ENCODE results near the gene PTRHD1. TPM values are rescaled to one million over a fixed set of nuclear protein-coding genes. Genes with fewer than 3 reads are reported as not detected.
"Not testable (repeated sequence)": the region's sequence is repeated elsewhere in the genome, so short reads cannot be mapped to it uniquely, and the experiment has no call there.

PTRHD1 gene, protein sequence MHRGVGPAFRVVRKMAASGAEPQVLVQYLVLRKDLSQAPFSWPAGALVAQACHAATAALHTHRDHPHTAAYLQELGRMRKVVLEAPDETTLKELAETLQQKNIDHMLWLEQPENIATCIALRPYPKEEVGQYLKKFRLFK
- polyA plus RNA-seq (ENCODE audit: insufficient read length), result 33.7 TPM
- long read RNA-seq, donor 1, transcript PTRHD1-201 (2 exons, 1,105 nt), result major isoform, 82 of 101 reads
- long read RNA-seq, donor 1, partial matches to known transcripts, result 19 of 101 reads
- long read RNA-seq, donor 1, other reads (novel, unspliced or antisense), result 0 of 101 reads
- long read RNA-seq, donor 2, transcript PTRHD1-201 (2 exons, 1,105 nt), result major isoform, 58 of 59 reads
- long read RNA-seq, donor 2, partial matches to known transcripts, result 0 of 59 reads
- long read RNA-seq, donor 2, other reads (novel, unspliced or antisense), result 0 of 59 reads
- long read RNA-seq, donor 3, transcript PTRHD1-201 (2 exons, 1,105 nt), result major isoform, 56 of 56 reads
- long read RNA-seq, donor 3, partial matches to known transcripts, result 0 of 56 reads
- long read RNA-seq, donor 3, other reads (novel, unspliced or antisense), result 0 of 56 reads
- long read RNA-seq, donor 4, transcript PTRHD1-201 (2 exons, 1,105 nt), result major isoform, 14 of 14 reads
- long read RNA-seq, donor 4, partial matches to known transcripts, result 0 of 14 reads
- long read RNA-seq, donor 4, other reads (novel, unspliced or antisense), result 0 of 14 reads
- long read RNA-seq, donor 5, transcript PTRHD1-201 (2 exons, 1,105 nt), result major isoform, 123 of 142 reads
- long read RNA-seq, donor 5, partial matches to known transcripts, result 19 of 142 reads
- long read RNA-seq, donor 5, other reads (novel, unspliced or antisense), result 0 of 142 reads
- long read RNA-seq, donor 6, transcript PTRHD1-201 (2 exons, 1,105 nt), result major isoform, 95 of 110 reads
- long read RNA-seq, donor 6, partial matches to known transcripts, result 15 of 110 reads
- long read RNA-seq, donor 6, other reads (novel, unspliced or antisense), result 0 of 110 reads
- long read RNA-seq, donor 7, transcript PTRHD1-201 (2 exons, 1,105 nt), result major isoform, 95 of 116 reads
- long read RNA-seq, donor 7, partial matches to known transcripts, result 19 of 116 reads
- long read RNA-seq, donor 7, other reads (novel, unspliced or antisense), result 0 of 116 reads
- long read RNA-seq, donor 8, transcript PTRHD1-201 (2 exons, 1,105 nt), result major isoform, 33 of 33 reads
- long read RNA-seq, donor 8, partial matches to known transcripts, result 0 of 33 reads
- long read RNA-seq, donor 8, other reads (novel, unspliced or antisense), result 0 of 33 reads

DNA sequence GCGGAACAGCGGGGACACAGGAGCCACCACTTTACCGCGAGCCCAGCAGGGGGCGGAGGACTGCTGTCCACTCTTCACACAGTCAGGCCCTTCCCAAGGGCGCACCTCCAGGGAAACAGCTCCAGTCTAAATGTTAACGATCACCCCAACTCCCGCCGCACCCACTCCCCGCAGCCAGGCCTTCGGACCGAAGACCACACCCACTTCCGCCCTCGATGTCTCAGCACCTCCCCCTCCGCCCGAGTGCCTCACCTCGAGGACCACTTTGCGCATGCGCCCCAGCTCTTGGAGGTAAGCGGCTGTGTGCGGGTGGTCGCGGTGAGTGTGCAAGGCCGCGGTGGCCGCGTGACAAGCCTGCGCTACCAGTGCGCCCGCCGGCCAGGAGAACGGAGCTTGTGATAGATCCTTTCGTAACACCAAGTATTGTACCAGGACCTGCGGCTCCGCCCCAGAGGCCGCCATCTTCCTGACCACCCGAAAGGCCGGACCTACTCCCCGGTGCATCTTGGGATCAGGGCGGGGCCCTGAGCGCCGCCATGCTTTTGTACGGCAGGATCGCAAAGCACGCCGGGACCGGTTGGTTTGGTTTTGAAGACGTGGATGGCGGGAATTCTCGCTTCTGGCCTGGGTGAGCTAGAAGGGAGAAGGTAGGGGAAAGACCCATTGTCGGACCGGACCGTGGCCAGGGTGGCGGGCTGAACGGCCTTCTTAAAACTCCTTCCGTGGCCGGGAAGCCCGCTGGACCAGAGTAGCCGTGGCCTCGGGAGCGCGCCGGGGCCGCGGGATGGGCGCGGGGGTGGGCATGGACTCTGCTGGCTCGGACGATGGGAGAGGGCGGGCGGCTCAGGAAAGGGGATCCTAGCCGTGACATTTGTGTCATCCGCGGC is at the start of gene PTRHD1, which contains the start of gene CENPO:
PTRHD1 (minus strand) TSS at position 518 of the 887 bp plus-strand sequence; CDS start at position 504, 14 bp downstream.
CENPO (plus strand) TSS at position 552 of the 887 bp plus-strand sequence. CDS start 495 bp downstream, outside the sequence.
- peak; percentile 96 for DNase-seq

DNA sequence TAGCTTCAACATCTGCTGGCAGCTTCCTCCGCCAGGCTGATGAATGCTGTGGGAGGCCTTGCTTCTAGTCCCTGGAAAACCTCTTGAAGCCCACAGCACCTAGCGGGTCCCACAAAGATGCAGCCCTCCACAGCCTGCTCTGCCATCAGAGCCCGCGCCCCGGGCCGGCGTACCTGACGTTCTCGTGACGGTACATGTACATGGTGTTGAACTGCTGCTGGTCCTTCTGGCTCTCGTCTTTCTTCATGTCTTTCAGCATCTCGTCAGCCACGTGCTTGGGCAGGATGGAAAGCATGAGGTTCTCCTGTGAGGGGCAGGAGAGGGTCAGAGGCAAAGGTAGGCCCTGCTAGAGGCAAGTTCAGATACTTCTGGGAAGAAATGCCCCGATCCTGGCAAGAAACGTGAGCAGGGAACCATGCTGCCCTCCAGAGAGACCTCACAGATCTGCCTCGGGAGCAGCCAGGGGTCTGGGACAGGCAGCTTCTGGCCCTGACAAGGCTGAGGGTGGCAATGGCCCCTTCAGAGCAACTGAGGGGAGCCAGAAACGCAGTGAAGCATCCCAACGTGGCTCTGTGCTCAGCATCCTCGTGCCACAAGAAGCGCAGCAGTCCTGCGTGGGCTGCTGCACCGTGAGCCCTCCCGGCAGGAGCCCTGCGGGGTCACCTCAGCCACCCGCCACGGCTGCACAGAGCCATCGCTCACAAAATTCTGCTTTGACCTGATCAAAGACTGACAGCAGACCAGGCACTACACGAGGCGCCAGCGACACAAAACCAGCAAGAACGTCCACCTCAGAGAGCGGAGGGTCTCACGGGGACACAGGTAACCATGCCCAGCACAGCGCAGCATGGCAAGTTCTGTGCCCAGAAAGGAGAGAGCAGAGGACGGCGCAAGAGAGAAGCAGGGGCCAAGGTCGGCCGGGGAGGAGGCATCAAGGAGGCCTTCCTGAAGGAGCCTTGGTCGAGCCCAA is 49.2 kb upstream of the PTRHD1 start:
- DNase-seq, result no peak

DNA sequence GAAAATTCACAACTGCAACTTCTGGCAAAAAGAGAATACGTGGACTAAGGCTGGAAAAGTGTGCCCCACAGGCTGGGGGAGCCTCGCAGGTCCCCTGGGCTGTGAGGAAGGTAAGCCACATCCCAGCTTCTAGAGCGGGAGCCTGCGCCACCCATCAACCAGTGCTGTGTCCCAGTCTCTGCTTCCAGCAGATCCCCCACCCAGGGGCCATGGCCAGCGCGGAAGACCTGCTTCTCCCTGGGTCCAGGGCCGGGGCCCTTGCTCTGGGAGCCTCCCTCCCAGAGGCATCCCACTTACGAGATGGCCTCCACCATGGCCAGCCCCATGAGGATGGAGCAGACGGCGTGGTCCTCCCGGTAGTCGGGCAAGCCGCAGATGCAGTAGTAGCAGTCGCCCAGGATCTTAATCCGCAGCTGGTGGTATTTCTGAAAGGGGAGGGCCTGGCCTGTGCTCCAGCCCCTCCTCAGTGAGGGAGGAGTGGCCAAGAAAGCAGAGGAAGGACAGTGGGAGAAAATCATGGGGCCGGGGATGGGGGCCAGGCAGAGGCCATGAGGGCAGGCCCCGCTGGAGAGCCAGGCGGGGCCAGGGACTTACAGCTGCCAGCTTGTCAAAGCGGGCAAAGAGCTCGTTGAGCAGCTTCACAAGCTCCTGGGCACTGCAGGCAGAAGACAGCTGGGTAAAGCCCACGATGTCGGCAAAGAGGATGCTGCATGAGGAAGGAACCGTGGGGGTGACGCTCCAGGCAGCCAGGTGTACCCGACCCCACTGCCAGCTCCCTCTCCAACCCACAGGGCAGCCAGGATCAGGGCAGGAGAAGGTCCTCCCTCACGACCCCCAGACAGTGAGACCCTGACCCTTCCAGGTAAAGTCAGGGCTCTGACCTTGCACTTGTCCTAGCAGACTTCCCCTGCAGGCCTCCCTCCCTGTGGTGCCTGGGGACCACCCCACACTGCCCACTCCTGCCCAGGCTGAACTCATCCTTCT is 48.1 kb upstream of the PTRHD1 start:
- DNase-seq, result no peak

DNA sequence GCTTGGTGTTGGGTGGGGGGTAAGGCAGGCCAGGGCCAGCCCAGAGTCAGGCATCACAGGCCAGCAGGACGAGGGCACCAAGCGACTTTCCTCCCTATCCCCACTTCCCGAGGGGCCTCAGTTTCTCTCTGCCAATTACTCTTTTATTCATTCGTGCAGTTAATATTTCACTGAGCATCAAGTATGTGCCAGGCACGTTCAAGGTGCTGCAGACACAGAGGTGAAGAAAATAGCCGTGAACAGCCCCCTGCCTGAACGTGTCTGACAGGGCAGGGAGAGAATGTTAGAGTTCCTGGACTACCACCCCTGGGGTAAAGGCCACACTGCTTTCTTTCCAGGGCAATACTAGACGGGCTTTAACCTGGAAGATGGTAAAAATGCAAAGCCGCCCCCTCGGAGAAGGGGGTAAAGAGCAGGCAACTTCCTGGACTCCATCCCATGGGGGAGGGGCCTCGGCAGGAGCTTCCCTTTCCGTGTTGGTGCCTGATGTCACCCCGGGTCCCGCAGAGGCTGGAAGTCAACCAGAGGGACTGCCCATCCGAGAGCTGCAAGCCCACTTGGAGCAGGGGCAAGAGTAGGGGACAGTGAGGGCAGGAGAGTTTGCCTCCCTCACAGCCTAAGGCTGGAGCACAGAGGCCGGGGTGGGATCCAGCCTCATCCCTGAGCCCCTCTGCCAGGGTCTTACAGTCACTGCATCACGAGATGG is 47.1 kb upstream of the PTRHD1 start:
- no peak for DNase-seq

DNA sequence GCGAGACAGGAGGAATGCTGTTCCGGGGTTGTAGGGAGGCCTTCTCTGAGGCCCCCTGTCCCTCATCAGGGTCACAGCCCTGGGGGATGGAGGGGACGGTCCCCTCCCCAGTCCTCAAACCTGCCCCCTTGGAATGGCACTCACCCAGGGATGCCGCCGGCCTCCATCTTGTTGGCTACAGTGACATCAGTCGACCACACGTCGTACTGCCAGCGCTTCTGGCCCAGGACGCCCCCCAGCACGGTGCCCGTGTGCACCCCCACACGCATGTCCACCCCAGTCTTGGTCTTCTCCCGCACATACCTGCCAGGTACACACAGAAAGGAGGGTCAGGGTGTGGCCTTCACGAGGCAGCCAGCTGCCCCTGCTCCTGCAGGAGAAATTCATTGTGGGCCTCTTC is 46.5 kb upstream of the PTRHD1 start:
- DNase-seq, result no peak

DNA sequence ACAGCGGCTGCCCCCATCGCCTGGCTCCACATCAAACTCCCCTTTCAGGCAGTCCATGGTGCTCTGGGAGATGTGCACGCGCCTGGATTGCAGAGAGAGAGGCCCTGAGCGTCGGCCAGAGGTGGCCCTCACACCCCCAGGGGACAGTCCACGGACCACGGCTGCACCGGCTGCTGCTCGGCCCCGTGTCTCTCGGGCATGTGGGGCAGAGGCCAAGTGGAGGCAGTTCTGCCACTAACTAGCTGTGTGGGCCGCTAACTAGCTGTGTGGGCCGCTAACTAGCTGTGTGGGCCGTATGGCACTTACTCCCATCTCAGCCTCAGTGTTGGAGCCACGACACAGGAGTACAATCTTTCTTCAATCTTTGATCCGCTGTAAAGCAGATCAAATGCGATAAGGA is 45.4 kb upstream of the PTRHD1 start:
- DNase-seq, result no peak

DNA sequence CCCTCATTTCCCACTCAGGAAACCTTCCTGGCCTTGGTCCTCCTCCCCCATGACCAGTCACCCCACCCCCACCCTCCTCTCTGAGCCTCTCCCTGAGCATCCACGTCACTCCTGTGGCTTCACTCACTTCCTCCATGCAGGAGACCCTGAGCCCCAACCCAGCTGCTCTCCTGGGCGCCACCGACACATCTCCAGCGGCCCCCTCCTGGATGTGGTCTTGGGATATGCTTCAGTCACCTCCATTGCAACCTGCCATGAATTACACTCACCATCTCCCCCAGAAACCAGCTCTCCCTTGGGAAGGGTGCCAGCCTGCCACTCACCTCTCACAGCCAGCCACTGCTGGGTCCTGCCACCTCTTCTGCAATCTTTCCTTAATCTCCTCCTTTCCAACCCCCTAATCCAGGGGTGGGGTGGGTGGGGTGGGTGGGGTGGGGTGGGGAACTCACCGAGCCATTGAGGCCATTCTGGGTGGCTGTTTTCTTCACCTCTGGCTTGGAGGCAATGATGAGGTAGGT is 44.9 kb upstream of the PTRHD1 start:
- no peak for DNase-seq

DNA sequence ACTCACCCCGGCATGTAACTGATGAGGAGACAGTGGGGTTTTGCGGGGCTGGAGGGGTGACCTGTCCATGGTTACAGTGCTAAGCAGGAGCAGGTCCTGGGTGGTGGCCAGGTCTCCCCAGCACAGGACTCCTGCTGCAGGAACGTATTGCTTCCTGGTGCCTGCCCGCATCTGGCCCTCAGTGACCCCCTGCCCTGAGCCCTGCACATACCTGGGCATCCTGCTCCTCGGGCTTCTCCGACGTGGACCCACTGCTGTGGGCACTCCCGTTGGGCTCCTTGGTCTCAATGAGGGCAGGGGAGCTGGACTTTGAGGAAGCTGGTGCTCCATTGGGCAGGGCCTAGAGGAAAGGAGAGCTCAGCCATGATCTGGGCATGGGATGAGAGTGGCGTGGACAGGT is 43.5 kb upstream of the PTRHD1 start:
- no peak for DNase-seq

DNA sequence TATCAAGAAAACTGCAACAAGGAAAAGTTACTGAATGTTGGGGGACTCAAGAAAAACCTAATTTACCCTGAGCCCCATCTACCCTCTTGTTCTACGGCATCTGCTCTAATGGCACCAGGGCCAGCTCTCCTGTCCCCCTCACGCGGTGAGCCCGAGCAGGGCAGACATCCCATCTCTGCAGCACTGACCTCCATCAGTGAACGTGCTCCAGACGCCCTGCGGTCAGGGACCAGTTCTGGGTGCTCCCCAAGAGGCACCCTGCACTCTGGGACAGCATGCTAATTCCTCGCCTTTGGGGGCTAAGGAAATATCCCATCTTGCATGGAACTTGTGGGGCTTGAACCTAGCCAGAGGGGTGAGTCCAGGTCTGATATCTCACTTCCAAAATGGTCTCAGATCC is 43.0 kb upstream of the PTRHD1 start:
- DNase-seq, result no peak

DNA sequence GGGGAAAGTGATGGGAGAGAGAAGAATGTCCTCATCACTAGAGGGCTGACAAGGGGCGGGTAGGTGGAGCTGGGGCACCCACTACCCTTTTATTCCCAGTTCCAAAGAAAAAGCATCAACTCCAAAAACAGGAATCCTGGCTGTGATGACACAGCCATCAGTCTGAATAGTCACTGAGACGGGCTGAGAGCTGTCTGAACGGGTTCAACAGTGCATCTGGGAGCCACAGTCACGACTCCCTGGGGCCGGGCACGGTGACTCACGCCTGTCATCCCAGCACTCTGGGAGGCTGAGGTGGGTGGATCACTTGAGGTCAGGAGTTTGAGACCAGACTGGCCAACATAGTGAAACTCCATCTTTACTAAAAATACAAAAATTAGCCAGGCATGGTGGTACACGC is 42.2 kb upstream of the PTRHD1 start:
- not testable (repeated sequence) for DNase-seq

DNA sequence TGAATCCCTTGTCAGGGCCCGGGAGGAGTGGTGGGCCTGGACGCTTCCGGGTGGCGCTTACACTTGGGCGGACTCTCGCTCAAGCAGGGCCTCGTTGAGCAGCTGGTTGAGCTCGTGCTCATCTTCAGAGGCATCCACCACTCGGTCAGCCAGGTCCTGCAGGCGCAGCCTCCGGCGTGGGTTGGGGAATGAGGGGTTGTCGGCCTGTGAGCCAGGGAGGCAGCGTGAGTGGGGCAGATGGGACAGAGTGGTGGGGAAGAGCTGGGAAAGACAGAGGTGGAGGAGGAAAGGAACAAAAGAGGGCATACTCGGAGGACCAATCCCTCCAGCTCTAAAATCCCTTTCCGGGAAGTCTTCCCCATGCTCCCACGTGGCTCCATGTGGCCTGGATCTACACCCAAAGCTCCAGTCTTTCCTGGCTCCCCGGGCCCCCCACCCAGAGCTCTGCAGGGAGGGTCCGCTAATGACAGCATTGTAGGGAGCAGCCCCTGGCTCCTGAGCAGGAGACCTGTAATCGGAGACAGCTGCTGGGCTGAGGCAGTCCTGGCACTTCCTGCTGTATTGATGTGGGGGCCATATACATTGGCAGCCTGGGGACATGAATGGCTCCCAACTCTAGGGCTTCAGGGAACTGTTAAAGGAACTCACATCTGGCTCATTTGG is 41.7 kb upstream of the PTRHD1 start:
- DNase-seq, result no peak

DNA sequence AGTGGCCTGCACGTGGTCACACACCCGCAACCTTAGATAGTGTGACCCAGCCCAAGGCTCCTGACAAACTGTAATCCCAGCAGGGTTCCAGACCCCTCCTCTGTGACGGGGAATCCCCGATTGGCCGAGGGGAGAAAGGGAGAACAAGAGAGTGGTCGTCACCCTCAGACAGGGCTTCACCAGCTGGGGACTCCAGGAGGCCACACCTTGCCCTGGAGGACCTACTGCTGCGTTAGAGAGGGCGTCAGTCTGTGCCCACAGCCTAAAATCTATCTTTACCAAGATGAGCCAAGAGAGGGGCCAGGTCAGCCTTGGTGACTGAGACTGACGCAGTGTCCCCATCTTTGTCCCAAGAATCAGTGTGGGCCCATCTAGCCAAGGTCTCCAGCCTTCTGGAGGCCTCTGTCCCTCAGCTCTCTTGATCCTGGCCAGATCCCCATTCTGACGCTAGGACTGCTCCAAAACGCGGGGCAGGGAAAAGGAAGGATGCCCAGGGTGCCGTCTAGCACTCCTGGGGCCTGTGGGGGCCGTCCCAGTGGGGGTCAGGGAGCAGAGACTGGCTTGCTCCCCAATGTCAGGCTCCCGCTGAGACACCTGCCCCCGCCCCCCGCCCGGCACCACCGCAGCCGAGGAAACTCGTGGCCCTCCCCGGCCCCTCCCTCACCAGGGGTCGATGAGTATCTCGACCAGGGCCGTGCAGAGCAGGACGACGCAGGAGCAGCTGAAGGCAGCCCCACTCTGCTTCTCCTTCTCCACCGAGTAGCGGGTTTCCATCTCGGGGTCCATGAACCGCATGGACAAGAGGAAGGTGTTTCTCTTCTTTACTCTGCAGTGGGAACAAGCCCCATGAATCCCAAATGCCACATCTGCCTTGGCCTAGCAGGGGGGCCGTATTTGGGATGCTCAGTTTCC is 40.9 kb upstream of the PTRHD1 start:
- no peak for DNase-seq

DNA sequence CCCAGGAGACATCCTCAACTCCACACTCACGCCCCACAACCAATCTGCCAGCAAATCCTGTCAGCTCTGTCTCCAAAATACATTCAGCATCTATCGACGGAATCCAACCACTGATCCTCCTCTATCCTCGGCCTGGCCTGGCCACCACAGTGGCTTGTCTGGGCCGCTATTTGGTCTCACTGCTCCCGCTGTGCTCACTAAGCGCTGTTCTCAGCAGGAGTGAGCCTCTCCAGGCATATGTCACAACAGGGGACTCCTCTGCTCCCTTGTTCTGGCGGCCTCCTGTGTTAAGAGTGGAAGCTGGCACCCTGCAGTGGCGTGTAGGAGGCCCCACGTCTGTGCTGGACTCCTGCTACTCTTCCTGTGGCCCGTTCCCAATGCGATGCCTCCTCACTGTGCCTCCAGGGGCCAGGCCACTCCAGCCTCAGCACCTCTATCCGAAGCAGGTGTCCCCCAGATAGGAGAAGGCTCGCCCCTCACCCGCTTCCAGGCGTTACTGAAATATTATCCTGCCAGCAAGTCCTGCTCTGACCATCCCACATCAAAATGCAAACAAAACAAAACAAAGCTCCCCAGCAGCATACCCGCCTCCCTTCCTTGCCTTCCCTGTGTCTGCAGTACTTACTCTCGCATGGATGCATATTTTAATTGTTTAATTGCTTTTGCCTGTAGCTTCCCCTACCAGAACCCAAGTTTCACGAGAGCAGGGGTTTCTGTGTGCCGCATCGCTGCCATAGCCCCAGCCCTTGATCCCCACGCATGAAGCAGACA is 39.9 kb upstream of the PTRHD1 start:
- no peak for DNase-seq

DNA sequence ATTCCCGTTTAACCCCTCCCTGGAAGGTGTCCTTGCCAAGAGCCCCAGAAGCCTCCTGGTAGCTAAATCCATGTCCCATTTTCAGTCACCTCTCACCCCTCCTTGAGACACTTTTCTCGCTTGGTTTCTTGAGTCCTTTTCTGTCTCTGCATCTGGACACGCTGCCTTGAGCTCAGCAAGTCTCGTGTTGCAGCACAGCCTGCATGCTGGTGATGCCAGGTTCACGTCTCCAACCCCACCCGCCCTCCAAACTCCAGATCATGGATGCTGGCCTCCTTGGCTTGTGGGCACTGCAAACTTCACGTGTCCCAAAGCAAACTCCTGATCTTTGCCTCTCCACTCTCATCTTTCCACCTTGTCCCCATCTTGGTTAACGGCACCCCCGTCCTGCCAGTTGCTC is 39.3 kb upstream of the PTRHD1 start:
- DNase-seq, result no peak

DNA sequence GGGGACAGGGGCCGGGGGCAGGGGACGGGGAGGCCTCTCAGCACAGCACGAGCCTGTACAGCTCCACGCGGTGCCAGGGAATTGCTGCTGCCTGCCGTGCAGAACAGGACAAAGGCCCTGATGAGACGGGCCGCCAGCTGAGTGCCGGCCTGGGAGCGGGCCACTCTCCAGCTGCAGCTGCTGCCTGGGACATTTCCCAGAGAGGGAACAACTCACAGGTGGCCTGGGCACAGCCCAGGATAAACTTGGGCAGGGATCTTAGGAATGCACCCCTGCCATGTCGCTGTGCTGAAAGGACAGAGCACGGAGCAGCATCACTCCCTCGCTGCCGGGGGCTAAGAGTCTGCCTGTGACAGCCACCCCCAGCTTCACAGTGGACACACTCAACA is 38.9 kb upstream of the PTRHD1 start:
- no peak for DNase-seq
